Brain microvascular endothelial cell (primary cell): ENCODE measurements around the gene SCD5.

Experiments used
- DNase-seq: peaks from one replicate; pipeline ENCODE4 v3.0.0-alpha.2; 2020
- H3K27ac ChIP-seq: fragments of 250-450 bp; sonication (Bioruptor Pico); 2 replicates; pipeline ENCODE4 v1.5.1; 2020; ENCODE audit warnings: mild to moderate bottlenecking, moderate library complexity
- H3K27me3 ChIP-seq: fragments of 250-450 bp; sonication (Bioruptor Pico); replicated peaks from 2 replicates; pipeline ENCODE4 v1.5.1; 2020; ENCODE audit warnings: mild to moderate bottlenecking
- H3K36me3 ChIP-seq: fragments of 250-450 bp; sonication (Bioruptor Pico); replicated peaks from 2 replicates; pipeline ENCODE4 v1.5.1; 2020; ENCODE audit warnings: mild to moderate bottlenecking
- H3K4me3 ChIP-seq: 2 replicates; pipeline ENCODE4 v1.5.1; 2011; ENCODE audit warnings: low read depth, mild to moderate bottlenecking, control low read depth, low read length, moderate library complexity
- CTCF ChIP-seq: IDR thresholded peaks from 2 replicates; pipeline ENCODE4 v1.5.1; 2011; ENCODE audit warnings: low read depth, mild to moderate bottlenecking, moderate library complexity, low read length, control low read depth, inconsistent platforms; ENCODE audit errors: missing control alignments
- in situ Hi-C: cut with HindIII; loops from 2 replicates; pipeline ENCODE4 v1.10.0; 2017; ENCODE audit warnings: low sequenced_read_pairs, low pct_ligation_motif_present

SCD5 gene

GRCh38 chr4:82680834-82681233 is 117.8 kb downstream of the SCD5 start:
- no peak overlapping the region for H3K27ac ChIP-seq
- no peak for TF ChIP-seq CTCF
- in situ Hi-C loops, result no loop called here
- no peaks in the 10 kb centered on the region for H3K27me3 ChIP-seq
- no peak overlapping the region for H3K4me3 ChIP-seq
- no peaks in the 10 kb centered on the region for H3K36me3 ChIP-seq
- DNase-seq, result no peak

- in situ Hi-C loops, result no loop called here
- Histone ChIP-seq H3K27me3 (no peaks in the 10 kb centered on the region), H3K4me3 (no peak overlapping the region), H3K36me3 (no peaks in the 10 kb centered on the region), H3K27ac (no peak overlapping the region)
- peak; percentile 19 for TF ChIP-seq CTCF
- no peak for DNase-seq
Observed at GRCh38 chr4:82679531-82679930, 119.1 kb downstream of the SCD5 start.

- no peaks in the 10 kb centered on the region for H3K27me3 ChIP-seq
- H3K27ac ChIP-seq, result no peak overlapping the region
- DNase-seq, result no peak
- H3K36me3 ChIP-seq, result no peaks in the 10 kb centered on the region
- TF ChIP-seq CTCF, result no peak
- in situ Hi-C loops, result no loop called here
- H3K4me3 ChIP-seq, result no peak overlapping the region
Observed at GRCh38 chr4:82678051-82678450, 120.5 kb downstream of the SCD5 start.

GRCh38 chr4:82677327-82677726 is 121.3 kb downstream of the SCD5 start:
- TF ChIP-seq CTCF, result no peak
- H3K4me3 ChIP-seq, result no peak overlapping the region
- H3K36me3 ChIP-seq, result no peaks in the 10 kb centered on the region
- H3K27me3 ChIP-seq, result no peaks in the 10 kb centered on the region
- in situ Hi-C loops, result no loop called here
- no peak for DNase-seq
- no peak overlapping the region for H3K27ac ChIP-seq

- in situ Hi-C loops, result no loop called here
- DNase-seq, result no peak
Observed at GRCh38 chr4:82667761-82668480, 130.7 kb downstream of the SCD5 start.

More at GRCh38 chr4:82667761-82668480, 130.7 kb downstream of the SCD5 start:
- H3K4me3 ChIP-seq, result no peak overlapping the region
- H3K27ac ChIP-seq, result no peak overlapping the region
- H3K36me3 ChIP-seq, result no peaks in the 10 kb centered on the region
- no peak for TF ChIP-seq CTCF
- H3K27me3 ChIP-seq, result no peaks in the 10 kb centered on the region
